ENCODE data around the gene MTFR1L. TPM values are rescaled to one million over a fixed set of nuclear protein-coding genes. Genes with fewer than 3 reads are reported as not detected.

MTFR1L gene
- total and polyA plus RNA-seq, 9 of the 15 experiments (the other 6 are each of a cell fraction or from before 2014, with no cell fraction given), result 41.4 to 98.5 (median 53.7) TPM

DNA sequence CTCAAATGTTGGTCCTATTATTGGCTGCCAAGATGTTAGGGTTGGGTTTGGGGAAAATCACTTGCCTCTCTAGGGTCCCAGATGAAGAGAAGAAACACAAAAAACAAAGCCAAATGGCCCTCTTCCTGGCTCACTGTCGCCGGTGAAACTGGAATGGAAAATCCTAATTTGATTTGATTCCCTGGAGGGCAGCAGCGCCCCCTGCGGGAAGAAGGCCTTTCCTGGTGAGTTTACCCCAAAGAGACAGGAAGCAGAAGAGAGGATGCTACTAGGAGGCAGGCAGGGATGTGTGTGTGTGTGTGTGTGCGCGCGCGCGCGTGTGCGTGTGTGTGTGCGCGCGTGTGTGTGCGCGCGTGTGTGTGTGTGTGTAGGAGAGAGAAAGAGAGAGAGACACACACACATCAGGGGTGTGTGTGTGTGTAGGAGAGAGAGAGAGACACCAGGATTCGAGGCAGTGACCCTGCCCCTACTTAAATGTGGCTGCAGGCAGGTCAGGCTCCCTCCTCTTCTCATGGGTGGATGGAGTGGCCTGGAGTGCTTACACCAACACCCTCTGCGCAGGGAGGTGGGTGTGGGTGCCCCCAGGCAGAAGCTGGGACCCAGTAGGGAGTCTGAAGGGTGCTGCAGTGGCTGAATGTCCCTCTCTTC is 22.8 kb upstream of the MTFR1L start:
- no peak overlapping the region for H3K4me3 ChIP-seq
- FAIRE-seq, result peak; percentile 90
- TF ChIP-seq, protein P1, sequence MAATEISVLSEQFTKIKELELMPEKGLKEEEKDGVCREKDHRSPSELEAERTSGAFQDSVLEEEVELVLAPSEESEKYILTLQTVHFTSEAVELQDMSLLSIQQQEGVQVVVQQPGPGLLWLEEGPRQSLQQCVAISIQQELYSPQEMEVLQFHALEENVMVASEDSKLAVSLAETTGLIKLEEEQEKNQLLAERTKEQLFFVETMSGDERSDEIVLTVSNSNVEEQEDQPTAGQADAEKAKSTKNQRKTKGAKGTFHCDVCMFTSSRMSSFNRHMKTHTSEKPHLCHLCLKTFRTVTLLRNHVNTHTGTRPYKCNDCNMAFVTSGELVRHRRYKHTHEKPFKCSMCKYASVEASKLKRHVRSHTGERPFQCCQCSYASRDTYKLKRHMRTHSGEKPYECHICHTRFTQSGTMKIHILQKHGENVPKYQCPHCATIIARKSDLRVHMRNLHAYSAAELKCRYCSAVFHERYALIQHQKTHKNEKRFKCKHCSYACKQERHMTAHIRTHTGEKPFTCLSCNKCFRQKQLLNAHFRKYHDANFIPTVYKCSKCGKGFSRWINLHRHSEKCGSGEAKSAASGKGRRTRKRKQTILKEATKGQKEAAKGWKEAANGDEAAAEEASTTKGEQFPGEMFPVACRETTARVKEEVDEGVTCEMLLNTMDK (IDR thresholded peaks at IDR 0.05; ENCODE audit: borderline replicate concordance, insufficient read depth, low read depth, low read length, poor library complexity, severe bottlenecking), result peak; percentile 63
- TF ChIP-seq TBL1XR1 (IDR thresholded peaks at IDR 0.05; ENCODE audit: low read length in 2 of 2), result peak in 1 of 2 experiments; percentile 56; a peak in 1 of 4 replicates
- peak; percentile 79; the same call in 1 of the 2 replicates for TF ChIP-seq LCOR (CRISPR knock-in tag; IDR thresholded peaks at IDR 0.05)
- TF ChIP-seq SAFB2 (IDR thresholded peaks at IDR 0.05; ENCODE audit: borderline replicate concordance, low read depth, low read length, severe bottlenecking), result no peak
- peak; percentile 24 to 72; a peak in 3 of 4 replicates for TF ChIP-seq KDM1A (IDR thresholded peaks at IDR 0.05)
- TF ChIP-seq, protein P2, sequence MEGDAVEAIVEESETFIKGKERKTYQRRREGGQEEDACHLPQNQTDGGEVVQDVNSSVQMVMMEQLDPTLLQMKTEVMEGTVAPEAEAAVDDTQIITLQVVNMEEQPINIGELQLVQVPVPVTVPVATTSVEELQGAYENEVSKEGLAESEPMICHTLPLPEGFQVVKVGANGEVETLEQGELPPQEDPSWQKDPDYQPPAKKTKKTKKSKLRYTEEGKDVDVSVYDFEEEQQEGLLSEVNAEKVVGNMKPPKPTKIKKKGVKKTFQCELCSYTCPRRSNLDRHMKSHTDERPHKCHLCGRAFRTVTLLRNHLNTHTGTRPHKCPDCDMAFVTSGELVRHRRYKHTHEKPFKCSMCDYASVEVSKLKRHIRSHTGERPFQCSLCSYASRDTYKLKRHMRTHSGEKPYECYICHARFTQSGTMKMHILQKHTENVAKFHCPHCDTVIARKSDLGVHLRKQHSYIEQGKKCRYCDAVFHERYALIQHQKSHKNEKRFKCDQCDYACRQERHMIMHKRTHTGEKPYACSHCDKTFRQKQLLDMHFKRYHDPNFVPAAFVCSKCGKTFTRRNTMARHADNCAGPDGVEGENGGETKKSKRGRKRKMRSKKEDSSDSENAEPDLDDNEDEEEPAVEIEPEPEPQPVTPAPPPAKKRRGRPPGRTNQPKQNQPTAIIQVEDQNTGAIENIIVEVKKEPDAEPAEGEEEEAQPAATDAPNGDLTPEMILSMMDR (IDR thresholded peaks at IDR 0.05 in 2 of 3, conservative IDR thresholded peaks at IDR 0.05 in 1 of 3; ENCODE audit: insufficient read depth in 2 of 3, low read depth in 1 of 3, low read length in 3 of 3), result peak; percentile 88 to 95 (median 89)
- peak; percentile 34 for TF ChIP-seq ZFP36 (IDR thresholded peaks at IDR 0.05; ENCODE audit: low read depth, low read length, partially characterized antibody)
- TF ChIP-seq ETV5 (CRISPR knock-in tag; IDR thresholded peaks at IDR 0.05; ENCODE audit: low read depth), result 0 out of 2 replicates have a peak, but pooled peaks have one; percentile 64
- TF ChIP-seq, protein P3, sequence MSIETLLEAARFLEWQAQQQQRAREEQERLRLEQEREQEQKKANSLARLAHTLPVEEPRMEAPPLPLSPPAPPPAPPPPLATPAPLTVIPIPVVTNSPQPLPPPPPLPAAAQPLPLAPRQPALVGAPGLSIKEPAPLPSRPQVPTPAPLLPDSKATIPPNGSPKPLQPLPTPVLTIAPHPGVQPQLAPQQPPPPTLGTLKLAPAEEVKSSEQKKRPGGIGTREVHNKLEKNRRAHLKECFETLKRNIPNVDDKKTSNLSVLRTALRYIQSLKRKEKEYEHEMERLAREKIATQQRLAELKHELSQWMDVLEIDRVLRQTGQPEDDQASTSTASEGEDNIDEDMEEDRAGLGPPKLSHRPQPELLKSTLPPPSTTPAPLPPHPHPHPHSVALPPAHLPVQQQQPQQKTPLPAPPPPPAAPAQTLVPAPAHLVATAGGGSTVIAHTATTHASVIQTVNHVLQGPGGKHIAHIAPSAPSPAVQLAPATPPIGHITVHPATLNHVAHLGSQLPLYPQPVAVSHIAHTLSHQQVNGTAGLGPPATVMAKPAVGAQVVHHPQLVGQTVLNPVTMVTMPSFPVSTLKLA (conservative IDR thresholded peaks at IDR 0.05), result 0 out of 4 replicates have a peak, but pooled peaks of 1 of the 2 experiments have one; percentile 41
- peak; percentile 88 to 97 for TF ChIP-seq RAD21 (CRISPR knock-in tag; conservative IDR thresholded peaks at IDR 0.05 in 1 of 2, IDR thresholded peaks at IDR 0.05 in 1 of 2)
- peak; percentile 57; the same call in 1 of the 2 replicates for TF ChIP-seq ELF1 (tag; IDR thresholded peaks at IDR 0.05)
- TF ChIP-seq NRF1 (conservative IDR thresholded peaks at IDR 0.05 in 1 of 2, IDR thresholded peaks at IDR 0.05 in 1 of 2), result peak; percentile 22 to 27; a peak in 1 of 4 replicates
- TF ChIP-seq SMC3 (conservative IDR thresholded peaks at IDR 0.05; ENCODE audit: insufficient read depth, low read depth, low read length), result peak; percentile 78
- TF ChIP-seq RFX7 (CRISPR knock-in tag; IDR thresholded peaks at IDR 0.05), result peak; percentile 65; the same call in 1 of the 2 replicates

More for the DNA sequence above, 22.8 kb upstream of the MTFR1L start:
- H2AFZ ChIP-seq (ENCODE audit: low read depth, low read length), result peak overlapping the region; percentile 65; the same call in 1 of the 2 replicates
- H3K9me3 ChIP-seq (replicated peaks; ENCODE audit: control insufficient read depth, insufficient read depth, low read depth, low read length), result no peaks in the 10 kb centered on the region
- in situ Hi-C loops (cut with MboI), result loop anchor here (5.0 kb wide), 1 partner anchor 185 kb away; no protein-coding TSS in a partner anchor
- ATAC-seq (peak; percentile 74), DNase-seq (ENCODE audit: extremely low read depth in 1 of 4, low spot score in 3 of 4) (peak; percentile 78 to 88 (median 81))
- CTCF ChIA-PET (ENCODE audit: low intra/inter-chr PET ratio), result interaction anchor here (0.6 to 3.3 kb wide), 5 partner anchors 35 to 188 kb away, joined by 3 to 15 read pairs (median 7); no protein-coding TSS in a partner anchor
- intact Hi-C loops (cut with micrococcal nuclease), result loop anchor here (1.0 to 10.0 kb wide), 5 partner anchors 36 to 255 kb away; partner anchors contain the start of gene LDLRAP1
- BruUV-seq (replicated peaks), result no TSS peak
- no peaks in the 10 kb centered on the region for H3K9me1 ChIP-seq (ENCODE audit: control insufficient read depth, insufficient read depth, low read length)
- H3K27ac ChIP-seq (ENCODE audit: extremely low read depth, low read depth, low read length), result no peak overlapping the region
- peaks cover 21 to 42% of the 10 kb centered on the region in 2 experiments for H3K27me3 ChIP-seq (ENCODE audit: control insufficient read depth in 2 of 2, insufficient read depth in 2 of 2, low read length in 2 of 2)
- WGBS (ENCODE audit: insufficient coverage, low coverage, missing lambda C conversion rate), result 3% methylated on average over 5 of the region's 19 CpGs
- no peaks in the 10 kb centered on the region for H3K36me3 ChIP-seq (ENCODE audit: control insufficient read depth, insufficient read depth, low read length)
- H4K20me1 ChIP-seq (replicated peaks; ENCODE audit: control insufficient read depth, insufficient read depth, low read length), result no peaks in the 10 kb centered on the region
- H3K79me2 ChIP-seq (ENCODE audit: control insufficient read depth, insufficient read depth, low read length), result no peaks in the 10 kb centered on the region
- H3K9ac ChIP-seq (ENCODE audit: insufficient read depth in 1 of 2, low read depth in 2 of 2, low read length in 2 of 2), result no peak overlapping the region
- peaks cover 9 to 20% of the 10 kb centered on the region in 2 experiments; a peak in 3 of 5 replicates for H3K4me1 ChIP-seq (replicated peaks in 1 of 2; ENCODE audit: control insufficient read depth in 2 of 2, insufficient read depth in 2 of 2, low read length in 2 of 2)
- H3K4me2 ChIP-seq (ENCODE audit: insufficient read depth, low read length), result no peak overlapping the region
- POLR2A ChIA-PET, result interaction anchor here (0.6 kb wide), 1 partner anchor 38 kb away, joined by 3 read pairs; no protein-coding TSS in a partner anchor
